CD4-positive, alpha-beta T cell treated with Interleukin-6 at 100 ng/mL for 8 hours (primary cell): Measurements from ENCODE around the gene DDX31.

ENCODE experiments used
- DNase-seq: peaks from one replicate; pipeline ENCODE4 v3.0.0-alpha.2; 2020; ENCODE audit warnings: mixed read lengths, low spot score

DDX31 gene

DNA sequence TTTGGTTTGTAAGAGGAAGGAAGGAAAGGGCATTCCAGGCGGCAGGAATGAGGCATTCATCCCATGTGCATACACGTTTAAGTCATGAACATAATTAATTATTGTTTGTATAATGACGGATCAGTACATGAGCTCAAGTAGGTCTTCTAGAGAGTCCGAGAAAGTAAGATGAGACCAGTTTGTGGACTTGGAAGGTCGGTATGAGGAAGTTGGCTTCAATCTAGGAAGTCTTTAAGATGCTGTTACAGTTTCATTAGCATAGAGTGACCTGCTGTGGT, 2.6 kb upstream of the DDX31 start:
- no peak for DNase-seq

GRCh38 chr9:132671620-132672412, 2.0 kb upstream of the DDX31 start:
- DNase-seq: no peak

GRCh38 chr9:132670457-132671391, 941 bp upstream of the DDX31 start, which contains the start of gene GTF3C4:
TSS of gene GTF3C4 (plus strand) at chr9:132670464. CDS start at chr9:132670599, 135 bp downstream.
- DNase-seq: peak; percentile 47

- no peak for DNase-seq
Measured at GRCh38 chr9:132669319-132669697, 475 bp downstream of the DDX31 start.

DNA sequence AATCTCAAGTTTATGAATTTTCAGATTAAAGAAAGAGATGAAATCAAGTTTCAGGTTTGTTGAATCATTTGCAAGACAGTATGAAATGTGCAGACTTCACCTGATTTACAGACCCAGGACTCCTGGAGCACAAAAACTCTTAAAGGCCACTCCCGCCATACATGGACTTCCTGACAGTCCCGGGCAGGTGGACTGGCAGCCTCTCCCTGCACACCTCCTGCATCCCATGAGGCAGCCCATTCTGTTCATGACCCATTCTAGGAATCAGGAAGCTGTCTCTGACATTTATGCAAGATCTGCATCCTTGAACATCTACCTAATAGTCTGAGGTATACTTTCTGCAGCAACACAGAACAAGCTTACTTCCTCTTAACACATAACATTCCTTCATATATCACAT, 5.9 kb downstream of the DDX31 start:
- DNase-seq: no peak

GRCh38 chr9:132663117-132663516, 6.7 kb downstream of the DDX31 start:
- DNase-seq: no peak

DNA sequence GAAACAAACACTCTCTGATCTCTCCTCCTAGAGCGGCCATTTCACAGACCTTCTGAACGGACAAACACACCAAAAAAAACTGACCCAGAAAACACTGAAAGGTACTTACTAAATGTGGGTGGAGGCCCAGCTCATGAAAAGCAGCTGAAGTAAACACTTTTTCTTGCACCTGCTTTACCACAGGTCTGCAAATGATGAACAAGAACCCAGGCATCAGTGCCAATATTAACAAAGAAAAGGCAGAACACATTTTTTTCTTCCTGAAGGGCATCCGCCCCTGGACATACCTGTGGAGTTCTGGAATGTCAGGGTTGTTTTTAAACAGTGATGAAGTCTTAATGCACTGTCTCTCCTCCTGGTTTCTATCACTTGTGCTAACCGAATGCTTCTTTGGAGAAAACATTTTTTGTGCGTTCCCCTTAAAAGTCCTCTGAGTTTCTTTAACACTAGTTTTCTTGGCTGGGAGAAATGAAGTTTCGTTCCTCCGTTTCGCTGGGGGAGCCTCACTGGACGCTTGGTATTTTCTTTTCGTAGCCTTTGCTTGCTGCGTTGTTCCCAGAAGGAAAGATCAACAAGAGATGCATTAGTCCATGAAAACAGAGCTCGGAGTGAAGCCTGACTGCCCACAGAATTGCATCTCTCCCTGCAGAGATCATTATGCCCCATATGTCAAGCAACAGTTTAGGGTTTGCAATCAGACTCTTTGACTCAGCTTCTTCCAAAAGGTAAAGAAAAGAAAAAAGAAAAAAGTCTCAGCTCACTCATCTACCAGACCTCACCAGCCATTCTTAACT, 7.4 kb downstream of the DDX31 start:
- DNase-seq: no peak

GRCh38 chr9:132656299-132656698, 13.5 kb downstream of the DDX31 start:
- no peak for DNase-seq

- no peak for DNase-seq
Measured at GRCh38 chr9:132651259-132651658, 18.5 kb downstream of the DDX31 start.

DNA sequence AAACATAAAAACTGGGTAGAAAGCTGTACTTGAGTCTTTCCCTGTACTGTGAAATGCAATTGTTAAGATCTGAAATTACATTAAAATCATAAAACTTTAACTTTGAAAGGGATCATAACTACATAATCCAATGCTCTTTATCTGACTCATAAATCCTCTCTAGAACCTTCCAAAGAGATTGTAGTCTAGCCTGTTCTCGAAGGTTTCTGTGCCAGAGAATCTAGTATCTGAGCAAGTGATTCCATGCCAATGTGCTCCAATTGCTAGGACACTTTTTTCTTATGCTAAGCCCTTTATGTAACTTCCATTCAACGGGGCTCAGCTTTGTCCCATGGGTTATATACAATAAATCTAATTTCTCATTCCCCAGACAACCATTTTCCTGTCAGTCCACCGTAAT, 21.1 kb downstream of the DDX31 start:
- DNase-seq: no peak

DNA sequence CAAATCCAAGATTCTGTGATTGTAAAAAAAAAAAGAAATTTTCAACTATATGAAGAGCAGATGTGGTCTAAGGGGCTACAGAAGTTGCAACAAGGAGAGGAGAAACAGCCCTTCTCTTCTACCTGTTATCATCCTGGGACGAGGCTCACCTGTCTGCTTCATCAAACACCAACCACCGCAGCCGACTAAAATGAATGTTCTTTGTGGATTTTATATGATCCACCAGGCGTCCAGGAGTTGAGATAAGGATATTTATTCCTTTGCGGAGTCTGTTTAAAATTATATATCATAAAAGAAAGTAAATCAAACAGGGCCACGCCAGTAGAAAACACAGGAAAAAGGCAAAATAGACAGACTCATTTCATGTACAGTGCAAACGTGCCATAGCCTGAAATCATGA, 21.5 kb downstream of the DDX31 start:
- no peak for DNase-seq

- no peak for DNase-seq
Measured at GRCh38 chr9:132647806-132648205, 22.0 kb downstream of the DDX31 start.

GRCh38 chr9:132647355-132647754, 22.4 kb downstream of the DDX31 start:
- no peak for DNase-seq

DNA sequence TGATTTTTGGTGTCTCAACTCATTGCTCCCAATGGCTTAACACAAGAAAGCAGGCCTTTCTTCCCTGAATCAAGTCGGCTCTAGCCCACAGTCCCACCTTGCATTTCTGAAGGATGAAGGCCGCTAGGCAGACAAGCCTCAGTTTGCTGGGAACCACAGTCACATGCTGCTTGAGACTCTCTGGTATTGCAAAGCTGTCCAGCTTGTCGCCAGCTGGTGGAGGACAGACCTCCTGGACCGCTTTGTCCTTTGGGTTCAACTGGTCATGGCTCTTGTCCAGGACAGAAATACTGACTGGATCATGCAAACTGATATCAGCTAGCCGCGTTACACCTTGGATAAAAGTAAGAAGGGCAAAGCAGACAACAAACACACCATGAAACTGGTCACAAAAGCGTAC, 23.1 kb downstream of the DDX31 start:
- no peak for DNase-seq

GRCh38 chr9:132645711-132646110, 24.1 kb downstream of the DDX31 start:
- DNase-seq: no peak

DNA sequence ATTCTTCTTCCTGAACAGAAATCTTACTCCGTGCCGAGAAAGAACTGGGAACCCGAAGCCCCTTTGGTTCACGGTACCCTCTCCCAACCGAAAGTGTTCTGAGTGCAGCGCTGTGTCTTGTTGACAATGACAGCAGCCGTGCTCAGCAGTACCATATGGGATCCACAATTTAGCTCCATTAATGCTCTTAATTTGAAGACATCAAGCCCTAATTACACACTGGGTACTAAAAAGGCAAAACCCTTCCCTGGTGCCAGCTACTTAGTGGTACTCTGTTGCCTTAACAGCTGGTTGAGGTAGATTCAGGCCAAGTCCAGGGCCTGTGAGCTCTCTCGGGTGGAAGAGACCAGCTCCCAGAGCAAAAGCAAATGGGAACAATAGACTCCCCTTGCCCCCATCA, 24.5 kb downstream of the DDX31 start:
- DNase-seq: no peak

GRCh38 chr9:132644251-132644650, 25.5 kb downstream of the DDX31 start:
- no peak for DNase-seq

GRCh38 chr9:132641216-132641615, 28.6 kb downstream of the DDX31 start:
- DNase-seq: no peak

DNA sequence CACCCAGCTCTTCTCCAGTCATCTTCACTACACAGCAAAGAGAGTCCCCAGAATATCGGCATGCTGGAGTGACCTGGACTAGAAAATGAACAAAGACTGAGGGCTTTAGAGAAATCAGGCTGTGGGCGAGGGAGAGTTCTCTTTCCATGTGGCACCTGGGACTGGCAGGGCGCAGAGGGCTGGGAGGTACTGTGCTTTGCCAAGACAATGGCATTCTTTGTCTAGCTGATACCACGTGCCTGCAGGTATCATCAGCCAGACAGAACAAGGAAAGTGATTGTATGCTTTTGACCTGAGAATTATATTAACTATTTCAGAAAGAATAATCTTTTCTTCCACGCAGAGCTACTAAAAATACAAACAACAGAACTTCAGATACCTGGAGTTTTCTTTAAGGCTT, 30.5 kb downstream of the DDX31 start:
- DNase-seq: no peak

DNA sequence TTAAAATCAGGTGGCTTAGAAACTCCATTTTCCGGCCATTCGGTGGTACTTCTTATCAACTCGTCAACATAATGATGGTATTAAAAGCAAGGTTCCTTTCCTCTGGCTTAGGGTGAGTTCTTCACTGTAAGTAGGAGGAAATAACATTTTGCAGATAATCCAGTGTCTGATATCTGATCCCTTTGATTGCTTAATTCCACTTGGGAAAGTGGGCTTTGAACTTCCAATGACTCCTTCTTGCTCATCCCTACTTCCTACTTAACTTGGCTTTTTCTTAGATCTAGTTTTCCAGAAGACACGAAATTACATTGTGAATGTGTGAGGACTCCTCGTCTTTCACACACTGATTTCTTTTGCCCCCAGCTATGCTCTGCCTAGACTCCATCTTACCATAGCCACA, 31.5 kb downstream of the DDX31 start:
- no peak for DNase-seq

- no peak for DNase-seq
Measured at GRCh38 chr9:132637801-132638200, 32.0 kb downstream of the DDX31 start.

DNA sequence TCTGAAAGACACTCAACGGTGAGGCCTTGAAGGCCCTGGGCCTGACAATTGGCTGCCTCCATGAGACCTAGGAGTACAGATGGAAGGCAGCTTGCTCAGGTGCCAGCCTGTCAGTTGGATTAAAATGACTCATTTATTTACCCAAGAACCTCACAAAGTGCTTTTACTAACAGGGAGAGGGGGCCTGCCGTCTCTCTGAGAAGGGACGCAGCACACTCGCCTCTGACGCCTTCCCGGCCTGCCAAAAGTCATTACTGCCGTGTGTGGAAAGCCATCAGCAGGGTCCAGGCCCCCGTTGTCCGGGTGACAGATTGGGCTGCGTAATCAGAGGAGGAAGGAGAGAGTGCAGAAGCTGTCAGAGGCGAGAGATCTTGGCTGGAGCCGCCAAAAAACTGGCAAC, 32.4 kb downstream of the DDX31 start:
- DNase-seq: no peak

- no peak for DNase-seq
Measured at GRCh38 chr9:132634327-132634726, 35.5 kb downstream of the DDX31 start.
